Stimulated activated naive CD8-positive, alpha-beta T cell treated with anti-CD3 and anti-CD28 coated beads, Interleukin-15, Interleukin-2, amounts not matched to agents 100 ng/mL and 50 ng/mL, for 24 hours (primary cell): ENCODE results near the gene NOM1.

Source experiments
- H3K27ac Mint-ChIP-seq: one replicate; pipeline ENCODE4 v1.8.0; 2021; ENCODE audit warnings: mild to moderate bottlenecking, mixed read lengths
- H3K27me3 Mint-ChIP-seq: one replicate; pipeline ENCODE4 v1.8.0; 2021; ENCODE audit warnings: mixed read lengths
- H3K36me3 Mint-ChIP-seq: one replicate; pipeline ENCODE4 v1.8.0; 2021; ENCODE audit warnings: low read depth, mixed read lengths
- H3K4me1 Mint-ChIP-seq: one replicate; pipeline ENCODE4 v1.8.0; 2021; ENCODE audit warnings: low read depth, mixed read lengths
- H3K4me3 Mint-ChIP-seq: one replicate; pipeline ENCODE4 v1.8.0; 2021; ENCODE audit warnings: mild to moderate bottlenecking, mixed read lengths
- H3K9me3 Mint-ChIP-seq: one replicate; pipeline ENCODE4 v1.8.0; 2021; ENCODE audit warnings: mixed read lengths

Gene NOM1

GRCh38 chr7:156954941-156955340 is 5.4 kb downstream of the NOM1 start:
- H3K36me3 Mint-ChIP-seq, result peaks cover 70% of the 10 kb centered on the region
- H3K27me3 Mint-ChIP-seq, result no peaks in the 10 kb centered on the region
- H3K4me1 Mint-ChIP-seq, result peaks cover 47% of the 10 kb centered on the region
- no peak overlapping the region for H3K4me3 Mint-ChIP-seq
- no peaks in the 10 kb centered on the region for H3K9me3 Mint-ChIP-seq
- no peak overlapping the region for H3K27ac Mint-ChIP-seq

- peak overlapping the region; percentile 40 for H3K27ac Mint-ChIP-seq
Observed at GRCh38 chr7:156956727-156957126, 7.2 kb downstream of the NOM1 start.

GRCh38 chr7:156962145-156962544 is 12.6 kb downstream of the NOM1 start:
- Mint-ChIP-seq H3K27me3 (no peaks in the 10 kb centered on the region), H3K27ac (no peak overlapping the region), H3K4me3 (no peak overlapping the region)

More at GRCh38 chr7:156956727-156957126, 7.2 kb downstream of the NOM1 start:
- H3K4me1 Mint-ChIP-seq, result peaks cover 37% of the 10 kb centered on the region
- peaks cover 83% of the 10 kb centered on the region for H3K36me3 Mint-ChIP-seq
- H3K9me3 Mint-ChIP-seq, result no peaks in the 10 kb centered on the region
- H3K4me3 Mint-ChIP-seq, result no peak overlapping the region
- no peaks in the 10 kb centered on the region for H3K27me3 Mint-ChIP-seq

GRCh38 chr7:156962897-156963296 is 13.4 kb downstream of the NOM1 start:
- Mint-ChIP-seq H3K36me3 (peaks cover 88% of the 10 kb centered on the region), H3K27ac (no peak overlapping the region)

More at GRCh38 chr7:156962145-156962544, 12.6 kb downstream of the NOM1 start:
- Mint-ChIP-seq H3K36me3 (peaks cover 88% of the 10 kb centered on the region), H3K9me3 (no peaks in the 10 kb centered on the region), H3K4me1 (peaks cover 8% of the 10 kb centered on the region)

GRCh38 chr7:156963472-156963871 is 14.0 kb downstream of the NOM1 start:
- peaks cover 87% of the 10 kb centered on the region for H3K36me3 Mint-ChIP-seq
- no peaks in the 10 kb centered on the region for H3K9me3 Mint-ChIP-seq
- H3K27ac Mint-ChIP-seq, result no peak overlapping the region
- peaks cover 8% of the 10 kb centered on the region for H3K4me1 Mint-ChIP-seq
- no peaks in the 10 kb centered on the region for H3K27me3 Mint-ChIP-seq
- no peak overlapping the region for H3K4me3 Mint-ChIP-seq

More at GRCh38 chr7:156962897-156963296, 13.4 kb downstream of the NOM1 start:
- no peaks in the 10 kb centered on the region for H3K9me3 Mint-ChIP-seq
- H3K4me1 Mint-ChIP-seq, result peaks cover 8% of the 10 kb centered on the region
- no peaks in the 10 kb centered on the region for H3K27me3 Mint-ChIP-seq
- no peak overlapping the region for H3K4me3 Mint-ChIP-seq

- H3K27me3 Mint-ChIP-seq, result no peaks in the 10 kb centered on the region
- peaks cover 8% of the 10 kb centered on the region for H3K4me1 Mint-ChIP-seq
- no peak overlapping the region for H3K27ac Mint-ChIP-seq
- H3K36me3 Mint-ChIP-seq, result peaks cover 82% of the 10 kb centered on the region
- H3K9me3 Mint-ChIP-seq, result no peaks in the 10 kb centered on the region
- no peak overlapping the region for H3K4me3 Mint-ChIP-seq
Observed at GRCh38 chr7:156964971-156965370, 15.5 kb downstream of the NOM1 start.

GRCh38 chr7:156966387-156966786 is 16.9 kb downstream of the NOM1 start:
- Mint-ChIP-seq H3K27ac (no peak overlapping the region), H3K4me1 (peaks cover 4% of the 10 kb centered on the region), H3K9me3 (no peaks in the 10 kb centered on the region), H3K27me3 (no peaks in the 10 kb centered on the region), H3K36me3 (peaks cover 76% of the 10 kb centered on the region), H3K4me3 (no peak overlapping the region)

- H3K9me3 Mint-ChIP-seq, result no peaks in the 10 kb centered on the region
- peaks cover 67% of the 10 kb centered on the region for H3K36me3 Mint-ChIP-seq
- H3K27ac Mint-ChIP-seq, result no peak overlapping the region
- H3K4me1 Mint-ChIP-seq, result peaks cover 4% of the 10 kb centered on the region
- no peak overlapping the region for H3K4me3 Mint-ChIP-seq
- H3K27me3 Mint-ChIP-seq, result no peaks in the 10 kb centered on the region
Observed at GRCh38 chr7:156968183-156968582, 18.7 kb downstream of the NOM1 start.

- Mint-ChIP-seq H3K27me3 (no peaks in the 10 kb centered on the region), H3K36me3 (peaks cover 50% of the 10 kb centered on the region), H3K4me1 (no peaks in the 10 kb centered on the region), H3K4me3 (no peak overlapping the region), H3K9me3 (no peaks in the 10 kb centered on the region), H3K27ac (no peak overlapping the region)
Observed at GRCh38 chr7:156969972-156970420, 20.5 kb downstream of the NOM1 start.

GRCh38 chr7:156975620-156976019 is 26.1 kb downstream of the NOM1 start:
- Mint-ChIP-seq H3K9me3 (peaks cover 9% of the 10 kb centered on the region), H3K4me1 (no peaks in the 10 kb centered on the region), H3K27me3 (no peaks in the 10 kb centered on the region), H3K27ac (no peak overlapping the region), H3K36me3 (peaks cover 33% of the 10 kb centered on the region), H3K4me3 (no peak overlapping the region)

GRCh38 chr7:156979007-156979606 is 29.6 kb downstream of the NOM1 start:
- peaks cover 17% of the 10 kb centered on the region for H3K36me3 Mint-ChIP-seq
- H3K4me3 Mint-ChIP-seq, result no peak overlapping the region
- H3K4me1 Mint-ChIP-seq, result no peaks in the 10 kb centered on the region
- peaks cover 9% of the 10 kb centered on the region for H3K9me3 Mint-ChIP-seq
- H3K27ac Mint-ChIP-seq, result no peak overlapping the region
- H3K27me3 Mint-ChIP-seq, result no peaks in the 10 kb centered on the region

GRCh38 chr7:156979711-156980110 is 30.2 kb downstream of the NOM1 start:
- Mint-ChIP-seq H3K36me3 (peaks cover 17% of the 10 kb centered on the region), H3K27me3 (no peaks in the 10 kb centered on the region), H3K27ac (no peak overlapping the region), H3K4me3 (no peak overlapping the region), H3K9me3 (peaks cover 9% of the 10 kb centered on the region), H3K4me1 (no peaks in the 10 kb centered on the region)

- Mint-ChIP-seq H3K4me3 (no peak overlapping the region), H3K27ac (no peak overlapping the region), H3K9me3 (peaks cover 6% of the 10 kb centered on the region), H3K4me1 (no peaks in the 10 kb centered on the region), H3K36me3 (peaks cover 6% of the 10 kb centered on the region), H3K27me3 (no peaks in the 10 kb centered on the region)
Observed at GRCh38 chr7:156984174-156984891, 34.8 kb downstream of the NOM1 start.

GRCh38 chr7:156985101-156985992 is 35.8 kb downstream of the NOM1 start:
- no peak overlapping the region for H3K4me3 Mint-ChIP-seq
- no peaks in the 10 kb centered on the region for H3K27me3 Mint-ChIP-seq
- H3K36me3 Mint-ChIP-seq, result no peaks in the 10 kb centered on the region
- H3K27ac Mint-ChIP-seq, result no peak overlapping the region
- no peaks in the 10 kb centered on the region for H3K4me1 Mint-ChIP-seq
- H3K9me3 Mint-ChIP-seq, result no peaks in the 10 kb centered on the region

GRCh38 chr7:156986378-156986777 is 36.9 kb downstream of the NOM1 start:
- no peaks in the 10 kb centered on the region for H3K36me3 Mint-ChIP-seq
- no peaks in the 10 kb centered on the region for H3K9me3 Mint-ChIP-seq
- no peaks in the 10 kb centered on the region for H3K27me3 Mint-ChIP-seq
- H3K4me3 Mint-ChIP-seq, result no peak overlapping the region
- H3K27ac Mint-ChIP-seq, result no peak overlapping the region
- no peaks in the 10 kb centered on the region for H3K4me1 Mint-ChIP-seq
